GM18519 (cell line): ENCODE data around the gene FSCN2.
"Not testable (repeated sequence)": the region's sequence is repeated elsewhere in the genome, so short reads cannot be mapped to it uniquely, and the experiment has no call there.

ENCODE experiments used
- ATAC-seq: cut with Tn5 transposase; IDR thresholded peaks from one replicate; pipeline ENCODE4 v1.9.1; 2021; ENCODE audit warnings: mild to moderate bottlenecking, moderate library complexity; ENCODE audit not compliant: unreplicated experiment, low FRiP score

The FSCN2 gene

DNA sequence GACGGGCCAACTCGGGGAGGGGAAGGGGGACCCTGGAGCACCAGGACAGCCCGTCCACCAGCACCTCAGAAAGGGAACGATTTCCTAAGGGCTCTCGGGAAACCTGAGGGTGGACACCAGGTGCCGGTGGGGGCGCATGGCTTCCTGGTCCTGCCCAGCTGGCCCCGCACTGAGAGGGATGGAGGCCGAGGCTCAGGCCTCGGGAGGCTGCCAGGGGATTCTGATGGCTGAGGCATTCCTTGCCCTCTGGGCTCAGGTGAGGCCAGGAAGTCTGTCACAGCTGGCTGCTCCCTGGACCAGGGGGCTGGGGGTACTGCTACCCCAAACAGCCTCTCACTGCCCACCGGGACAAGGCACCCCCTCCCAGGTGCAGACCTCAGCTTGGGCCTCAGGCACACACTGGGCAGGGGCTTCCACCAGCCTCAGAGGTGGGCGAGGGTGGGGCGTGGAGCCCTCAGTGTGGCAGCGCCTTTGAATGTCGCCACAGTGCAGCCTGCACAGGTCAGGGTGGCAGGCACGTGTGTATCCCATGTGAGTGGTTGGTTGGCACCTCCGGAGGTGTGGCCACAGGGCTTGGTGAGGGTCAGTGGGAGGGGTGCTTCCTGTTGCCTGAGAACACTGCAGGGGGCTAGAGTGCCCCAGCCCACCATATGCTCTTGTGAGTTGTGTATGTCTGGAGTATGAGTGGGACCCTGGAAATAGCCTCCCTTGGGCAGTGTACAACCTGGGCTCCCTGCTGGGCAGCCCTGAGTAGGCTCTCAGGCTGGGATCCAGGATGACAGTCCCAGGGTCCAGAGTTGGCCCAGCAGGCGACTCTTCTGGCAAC lies 3.9 kb upstream of the FSCN2 start:
- ATAC-seq = no peak

GRCh38 chr17:81524865-81525159 lies 3.4 kb upstream of the FSCN2 start:
- ATAC-seq = no peak

DNA sequence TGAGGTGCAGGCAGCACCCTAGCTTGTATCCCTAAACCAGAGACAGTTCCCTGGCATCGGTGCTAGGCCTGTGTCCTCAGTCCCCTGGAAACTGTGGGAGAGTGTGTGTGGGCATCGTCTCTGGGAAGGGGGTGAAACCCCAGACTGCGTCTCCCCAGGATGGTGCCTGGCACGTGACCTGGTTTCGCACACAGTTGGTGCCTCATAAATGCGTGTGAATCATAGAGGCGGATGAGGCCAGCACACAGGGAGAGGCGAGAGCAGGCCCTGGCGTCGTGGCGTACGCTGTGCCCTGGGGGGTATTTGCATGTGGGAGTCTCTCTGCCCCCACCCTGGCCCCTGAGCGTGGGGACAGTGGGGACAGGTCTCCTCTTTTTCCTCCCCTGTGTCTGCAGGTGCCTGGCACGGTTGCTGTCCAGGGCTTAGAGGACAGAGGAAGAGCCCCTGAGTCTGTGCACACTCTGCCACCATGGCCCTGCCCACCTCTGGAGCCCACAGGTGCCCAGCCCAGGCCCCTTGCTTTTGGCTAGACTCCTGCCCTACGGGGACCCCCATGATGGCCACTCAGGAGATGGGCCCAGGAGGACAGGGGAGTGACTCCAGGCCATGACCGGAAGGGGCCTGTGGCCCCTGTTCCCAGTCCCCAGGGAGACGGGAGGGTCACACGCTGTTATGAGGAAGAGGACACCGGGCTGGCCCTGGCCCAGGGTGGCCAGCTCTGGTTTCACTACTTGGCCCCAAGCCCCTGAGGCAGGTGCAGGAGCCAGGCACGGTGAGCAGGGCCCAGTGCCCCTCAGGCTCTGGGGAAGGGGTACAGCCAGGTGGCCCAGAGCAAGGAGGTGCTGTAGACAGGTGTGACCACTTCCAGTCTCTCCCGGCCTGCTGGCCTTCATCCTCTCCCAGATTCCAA lies 1.3 kb upstream of the FSCN2 start:
- ATAC-seq = no peak

- no peak for ATAC-seq
Measured at GRCh38 chr17:81528384-81528650, 140 bp downstream of the FSCN2 start.

GRCh38 chr17:81528651-81529436 lies 667 bp downstream of the FSCN2 start:
- no peak for ATAC-seq

- no peak for ATAC-seq
Measured at GRCh38 chr17:81529437-81529803, 1.2 kb downstream of the FSCN2 start.

DNA sequence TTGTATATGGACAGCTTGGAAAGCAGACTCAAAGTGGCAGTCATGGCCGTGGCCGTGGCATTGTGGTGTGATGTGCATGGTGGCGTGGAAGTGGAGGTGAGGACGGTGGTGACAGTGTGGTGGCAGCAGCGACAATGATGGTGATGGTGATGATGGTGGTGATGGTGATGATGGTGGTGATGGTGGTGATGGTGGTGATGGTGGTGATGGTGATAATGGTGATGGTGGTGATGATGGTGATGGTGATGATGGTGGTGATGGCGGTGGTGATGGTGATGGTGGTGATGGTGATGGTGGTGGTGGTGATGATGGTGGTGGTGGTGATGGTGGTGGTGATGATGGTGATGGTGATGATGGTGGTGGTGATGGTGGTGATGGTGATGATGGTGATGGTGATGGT lies 2.8 kb downstream of the FSCN2 start:
- ATAC-seq = not testable (repeated sequence)

GRCh38 chr17:81531998-81532404 lies 3.8 kb downstream of the FSCN2 start:
- ATAC-seq = not testable (repeated sequence)

DNA sequence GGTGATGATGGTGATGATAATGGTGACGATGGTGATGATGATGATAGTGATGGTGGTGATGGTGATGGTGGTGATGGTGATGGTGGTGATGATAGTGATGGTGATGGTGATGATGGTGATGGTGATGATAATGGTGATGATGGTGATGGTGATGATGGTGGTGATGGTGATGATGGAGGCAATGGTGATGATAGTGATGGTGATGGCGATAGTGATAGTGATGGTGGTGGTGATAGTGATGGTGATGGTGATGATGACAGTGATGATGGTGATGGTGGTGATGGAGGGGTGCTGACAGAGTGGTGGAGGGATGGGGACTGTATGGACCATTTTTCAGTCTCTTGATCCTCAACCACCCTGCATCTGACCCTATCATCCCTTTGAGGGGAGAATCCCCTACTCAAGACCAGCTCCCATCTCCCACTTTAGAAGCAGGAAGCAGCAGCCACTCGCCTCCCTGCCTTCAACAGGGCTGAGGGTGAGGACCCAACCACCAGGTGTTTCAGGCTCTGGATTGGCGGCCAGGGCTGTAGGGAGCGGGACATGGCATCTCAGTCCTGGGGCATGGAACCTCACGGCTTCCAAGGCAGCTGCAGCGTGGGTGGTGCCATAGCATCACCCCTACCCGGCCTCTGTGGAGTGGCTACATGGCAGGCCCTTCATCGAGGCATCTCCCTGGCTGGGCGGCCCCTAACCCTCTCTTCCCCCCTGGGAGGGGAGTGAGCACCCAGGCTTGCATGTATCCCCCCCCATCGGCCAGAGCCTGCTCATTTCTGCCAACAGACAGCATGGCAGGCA lies 4.5 kb downstream of the FSCN2 start:
- no peak for ATAC-seq

DNA sequence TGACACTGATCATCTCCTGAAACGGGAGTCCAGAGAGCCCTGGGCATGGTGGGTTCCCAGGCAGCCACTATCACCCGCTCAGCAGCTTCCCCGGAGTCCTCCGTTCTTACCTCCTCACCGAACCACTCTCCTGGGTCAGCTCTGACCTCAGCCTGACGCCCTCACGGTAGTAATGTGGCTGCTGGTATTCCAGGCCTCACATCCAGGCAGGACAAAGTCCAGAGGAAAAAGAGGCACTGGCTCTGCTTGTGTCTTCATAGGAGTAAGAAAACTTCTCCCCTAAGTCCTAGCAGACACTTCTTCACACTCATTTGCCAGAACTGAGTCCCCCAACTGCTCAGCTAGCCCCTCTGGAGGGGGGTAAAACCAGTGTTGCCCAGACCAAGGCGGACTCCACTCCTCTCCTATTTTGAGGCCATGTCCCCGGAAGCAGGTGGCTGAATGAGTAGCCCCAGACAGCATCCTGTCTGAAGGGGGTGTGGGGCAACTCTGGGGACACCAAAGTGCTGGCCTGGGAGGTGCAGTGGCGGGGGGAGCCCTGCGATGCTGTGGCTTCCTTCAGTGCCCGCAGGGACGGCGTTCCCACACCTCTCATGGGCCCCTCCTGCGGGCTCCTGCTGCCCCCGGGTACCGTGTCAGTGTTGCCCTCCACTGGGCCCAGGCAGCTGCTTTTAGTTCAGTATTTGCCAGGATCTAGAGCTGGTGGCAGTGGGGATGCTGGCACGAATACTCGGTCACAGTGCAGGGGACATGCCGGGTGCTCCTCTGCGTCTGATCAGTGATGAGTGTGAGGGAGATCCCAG lies 5.4 kb downstream of the FSCN2 start:
- no peak for ATAC-seq

DNA sequence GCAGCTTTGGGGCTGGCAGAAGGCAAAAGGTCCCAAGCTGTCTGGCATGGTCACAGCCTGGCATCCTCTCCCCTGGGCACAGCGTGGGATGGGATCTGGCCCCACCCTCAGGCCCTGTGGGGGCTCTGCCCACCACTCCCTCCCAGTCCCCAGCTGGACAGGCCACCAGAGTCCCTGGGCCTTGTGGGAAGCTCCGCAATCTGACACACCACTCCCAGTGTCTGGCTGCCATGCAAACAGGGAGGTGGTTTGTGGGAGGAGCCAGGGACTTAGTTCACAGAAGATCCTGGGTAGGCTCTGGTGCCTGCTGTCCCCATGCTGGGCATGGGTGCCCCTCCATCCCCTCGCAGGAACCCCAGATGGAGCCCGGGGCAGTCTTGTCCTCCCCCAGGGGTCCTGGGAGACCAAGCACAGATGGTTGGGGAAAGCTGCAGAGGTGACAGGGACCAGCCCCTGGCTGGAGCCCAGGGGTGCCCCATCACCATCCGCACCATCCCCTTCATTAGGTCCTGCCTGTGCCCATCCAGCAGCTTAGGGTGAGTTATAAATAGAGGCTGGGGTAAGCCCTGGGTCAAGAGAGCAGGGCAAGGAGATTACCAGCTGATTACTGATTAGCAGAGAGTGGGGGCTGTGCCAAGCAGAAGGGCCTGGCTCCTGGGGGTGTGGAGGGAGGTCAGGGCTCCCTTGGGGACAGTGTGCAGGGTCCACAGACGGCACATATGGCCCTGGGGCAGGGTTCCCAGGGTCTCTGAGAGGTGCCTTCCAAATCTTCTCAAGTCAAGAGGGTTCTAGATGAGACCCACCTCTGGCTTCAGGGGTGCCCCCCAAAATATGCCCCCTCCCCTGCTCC lies 6.2 kb downstream of the FSCN2 start:
- ATAC-seq = no peak

DNA sequence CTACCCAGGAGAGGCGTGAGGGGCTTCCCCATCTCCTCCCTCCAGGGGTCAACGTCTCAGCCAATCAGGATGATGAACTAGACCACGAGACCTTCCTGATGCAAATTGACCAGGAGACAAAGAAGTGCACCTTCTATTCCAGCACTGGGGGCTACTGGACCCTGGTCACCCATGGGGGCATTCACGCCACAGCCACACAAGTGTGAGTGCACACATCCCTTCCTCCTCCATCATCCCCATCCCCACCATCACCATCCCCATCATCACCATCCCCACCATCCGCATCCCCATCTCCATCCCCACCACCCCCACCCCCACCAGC lies 6.8 kb downstream of the FSCN2 start:
- ATAC-seq = no peak

- ATAC-seq = no peak
Measured at GRCh38 chr17:81535480-81536298, 7.5 kb downstream of the FSCN2 start.

GRCh38 chr17:81536299-81537290 lies 8.4 kb downstream of the FSCN2 start:
- no peak for ATAC-seq

DNA sequence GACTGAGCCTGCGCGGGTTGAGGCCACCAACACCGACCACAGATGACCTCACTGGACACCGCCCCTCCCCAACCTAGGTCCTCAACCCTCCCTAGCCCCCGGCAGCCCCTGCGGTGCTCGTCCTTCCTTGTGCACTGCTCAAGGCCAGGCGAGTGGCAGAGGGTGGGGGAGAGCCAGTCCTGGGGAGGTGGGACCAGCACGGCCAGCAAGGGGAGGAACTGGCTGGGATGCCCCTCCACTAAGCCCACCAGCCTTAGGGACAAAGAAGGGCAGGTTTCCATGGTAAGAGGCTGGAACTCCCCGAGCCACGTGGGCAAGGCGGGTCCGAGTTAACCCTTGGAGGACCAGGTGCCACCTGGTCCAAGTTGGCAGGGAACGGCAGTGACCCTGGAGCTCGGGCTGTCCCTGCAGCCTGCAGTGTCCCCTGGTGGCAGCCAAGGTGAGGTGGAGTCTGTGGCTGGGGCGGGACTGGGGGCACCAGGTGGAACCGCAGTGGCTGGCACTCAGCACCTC lies 9.2 kb downstream of the FSCN2 start:
- ATAC-seq = no peak

- no peak for ATAC-seq
Measured at GRCh38 chr17:81537856-81538555, 9.8 kb downstream of the FSCN2 start.
